HG03460 (cell line): ENCODE results near the gene ZNF425.
A peak's percentile ranks its signal among the peaks of the same experiment; 100 is the strongest.
"Not testable (repeated sequence)": the region's sequence is repeated elsewhere in the genome, so short reads cannot be mapped to it uniquely, and the experiment has no call there.

Experiments used
- ATAC-seq: cut with Tn5 transposase; IDR thresholded peaks from one replicate; pipeline ENCODE4 v1.9.1; 2021; ENCODE audit not compliant: unreplicated experiment

The ZNF425 gene

GRCh38 chr7:149125863-149126661 is at the start of gene ZNF425:
Gene ZNF425, minus strand, starts transcription at chr7:149126324. Its CDS starts 111 bp downstream, at chr7:149126213.
- ATAC-seq: peak; percentile 81

- no peak for ATAC-seq
Measured at GRCh38 chr7:149175150-149175549, 49.0 kb upstream of the ZNF425 start.

- no peak for ATAC-seq
Measured at GRCh38 chr7:149172534-149172920, 46.4 kb upstream of the ZNF425 start.

GRCh38 chr7:149171892-149172533 is 45.9 kb upstream of the ZNF425 start:
- no peak for ATAC-seq

GRCh38 chr7:149166630-149167352 is 40.7 kb upstream of the ZNF425 start:
- no peak for ATAC-seq

- ATAC-seq: no peak
Measured at GRCh38 chr7:149166142-149166541, 40.0 kb upstream of the ZNF425 start.

GRCh38 chr7:149161241-149161848 is 35.2 kb upstream of the ZNF425 start:
- ATAC-seq: no peak

GRCh38 chr7:149156898-149157297 is 30.8 kb upstream of the ZNF425 start:
- no peak for ATAC-seq

- no peak for ATAC-seq
Measured at GRCh38 chr7:149154056-149154455, 27.9 kb upstream of the ZNF425 start.

GRCh38 chr7:149153346-149153745 is 27.2 kb upstream of the ZNF425 start:
- no peak for ATAC-seq

- no peak for ATAC-seq
Measured at GRCh38 chr7:149150981-149151380, 24.9 kb upstream of the ZNF425 start.

GRCh38 chr7:149147752-149148653 is 21.9 kb upstream of the ZNF425 start:
- ATAC-seq: peak; percentile 29

GRCh38 chr7:149147072-149147751 is 21.1 kb upstream of the ZNF425 start, which contains the start of gene ZNF398:
Gene ZNF398, plus strand, starts transcription at chr7:149147453. Its CDS starts 290 bp downstream, at chr7:149147743.
- ATAC-seq: peak; percentile 68

GRCh38 chr7:149145031-149145845 is 19.1 kb upstream of the ZNF425 start:
- no peak for ATAC-seq

GRCh38 chr7:149144436-149144922 is 18.4 kb upstream of the ZNF425 start:
- not testable (repeated sequence) for ATAC-seq

GRCh38 chr7:149141893-149142292 is 15.8 kb upstream of the ZNF425 start:
- no peak for ATAC-seq

GRCh38 chr7:149140831-149141230 is 14.7 kb upstream of the ZNF425 start:
- ATAC-seq: no peak

GRCh38 chr7:149136118-149136517 is 10.0 kb upstream of the ZNF425 start:
- no peak for ATAC-seq
